HL-60 (cell line): ENCODE measurements around the gene DOCK9.

ENCODE experiments used
- DNase-seq, 2 experiments: peaks; one replicate each; pipeline ENCODE4 v3.0.0-alpha.2; 2010 to 2020; ENCODE audit warnings: low read depth in 1 of 2, low spot score in 1 of 2
- H3K27ac ChIP-seq: fragments of 250-450 bp; sonication (Bioruptor Pico); replicated peaks from 2 replicates; pipeline ENCODE4 v1.5.1; 2020; ENCODE audit warnings: mild to moderate bottlenecking, moderate library complexity
- H3K27me3 ChIP-seq: fragments of 250-450 bp; sonication (Bioruptor Pico); 2 replicates; pipeline ENCODE4 v1.5.1; 2021; ENCODE audit warnings: mild to moderate bottlenecking, moderate library complexity; ENCODE audit not compliant: insufficient read depth, poor library complexity, severe bottlenecking
- H3K4me3 ChIP-seq: replicated peaks from 2 replicates; pipeline ENCODE4 v1.5.1; 2011; ENCODE audit warnings: mild to moderate bottlenecking, control low read depth, low read length; ENCODE audit not compliant: insufficient read depth
- CTCF ChIP-seq: IDR thresholded peaks from one replicate; pipeline ENCODE4 v1.5.1; 2011; ENCODE audit warnings: low read length, control low read depth, inconsistent platforms; ENCODE audit not compliant: insufficient read depth
- GABPA ChIP-seq: IDR thresholded peaks from 2 replicates; pipeline ENCODE4 v1.6.1; 2012; ENCODE audit warnings: low read depth
- POLR2AphosphoS5 ChIP-seq: IDR thresholded peaks from 2 replicates; pipeline ENCODE4 v1.6.1; 2012; ENCODE audit warnings: low read depth
- SPI1 ChIP-seq: IDR thresholded peaks from 2 replicates; pipeline ENCODE4 v1.6.1; 2012; ENCODE audit warnings: low read depth, mild to moderate bottlenecking, borderline replicate concordance
- TF ChIP-seq, protein P1 (sequence below): IDR thresholded peaks from 2 replicates; pipeline ENCODE4 v1.6.1; 2012; ENCODE audit warnings: low read depth; ENCODE audit not compliant: insufficient replicate concordance

The DOCK9 gene

GRCh38 chr13:98809345-98809777 is 168.5 kb downstream of the DOCK9 start:
- Histone ChIP-seq H3K27ac (no peak overlapping the region), H3K27me3 (no peaks in the 10 kb centered on the region), H3K4me3 (no peak overlapping the region)
- DNase-seq = no peak
- TF ChIP-seq POLR2AphosphoS5 = no peak
- no peak for TF ChIP-seq GABPA
- TF ChIP-seq, protein P1, sequence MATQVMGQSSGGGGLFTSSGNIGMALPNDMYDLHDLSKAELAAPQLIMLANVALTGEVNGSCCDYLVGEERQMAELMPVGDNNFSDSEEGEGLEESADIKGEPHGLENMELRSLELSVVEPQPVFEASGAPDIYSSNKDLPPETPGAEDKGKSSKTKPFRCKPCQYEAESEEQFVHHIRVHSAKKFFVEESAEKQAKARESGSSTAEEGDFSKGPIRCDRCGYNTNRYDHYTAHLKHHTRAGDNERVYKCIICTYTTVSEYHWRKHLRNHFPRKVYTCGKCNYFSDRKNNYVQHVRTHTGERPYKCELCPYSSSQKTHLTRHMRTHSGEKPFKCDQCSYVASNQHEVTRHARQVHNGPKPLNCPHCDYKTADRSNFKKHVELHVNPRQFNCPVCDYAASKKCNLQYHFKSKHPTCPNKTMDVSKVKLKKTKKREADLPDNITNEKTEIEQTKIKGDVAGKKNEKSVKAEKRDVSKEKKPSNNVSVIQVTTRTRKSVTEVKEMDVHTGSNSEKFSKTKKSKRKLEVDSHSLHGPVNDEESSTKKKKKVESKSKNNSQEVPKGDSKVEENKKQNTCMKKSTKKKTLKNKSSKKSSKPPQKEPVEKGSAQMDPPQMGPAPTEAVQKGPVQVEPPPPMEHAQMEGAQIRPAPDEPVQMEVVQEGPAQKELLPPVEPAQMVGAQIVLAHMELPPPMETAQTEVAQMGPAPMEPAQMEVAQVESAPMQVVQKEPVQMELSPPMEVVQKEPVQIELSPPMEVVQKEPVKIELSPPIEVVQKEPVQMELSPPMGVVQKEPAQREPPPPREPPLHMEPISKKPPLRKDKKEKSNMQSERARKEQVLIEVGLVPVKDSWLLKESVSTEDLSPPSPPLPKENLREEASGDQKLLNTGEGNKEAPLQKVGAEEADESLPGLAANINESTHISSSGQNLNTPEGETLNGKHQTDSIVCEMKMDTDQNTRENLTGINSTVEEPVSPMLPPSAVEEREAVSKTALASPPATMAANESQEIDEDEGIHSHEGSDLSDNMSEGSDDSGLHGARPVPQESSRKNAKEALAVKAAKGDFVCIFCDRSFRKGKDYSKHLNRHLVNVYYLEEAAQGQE = no peak
- TF ChIP-seq CTCF = no peak
- no peak for TF ChIP-seq SPI1

GRCh38 chr13:98807774-98808173 is 170.1 kb downstream of the DOCK9 start:
- no peak for DNase-seq

GRCh38 chr13:98804336-98804855 is 173.5 kb downstream of the DOCK9 start:
- Histone ChIP-seq H3K4me3 (no peak overlapping the region), H3K27ac (no peak overlapping the region), H3K27me3 (peaks cover 2% of the 10 kb centered on the region)
- TF ChIP-seq CTCF = no peak
- TF ChIP-seq SPI1 = no peak
- no peak for TF ChIP-seq GABPA
- TF ChIP-seq POLR2AphosphoS5 = no peak
- TF ChIP-seq, protein P1 = no peak
- DNase-seq = no peak

More at GRCh38 chr13:98807774-98808173, 170.1 kb downstream of the DOCK9 start:
- Histone ChIP-seq H3K27me3 (no peaks in the 10 kb centered on the region), H3K27ac (no peak overlapping the region), H3K4me3 (no peak overlapping the region)
- no peak for TF ChIP-seq CTCF
- TF ChIP-seq GABPA = no peak
- TF ChIP-seq POLR2AphosphoS5 = no peak
- no peak for TF ChIP-seq SPI1
- TF ChIP-seq, protein P1 = no peak
